ENCODE results near the gene AKR1B1.
A peak's percentile ranks its signal among the peaks of the same experiment; 100 is the strongest.

The AKR1B1 gene

DNA sequence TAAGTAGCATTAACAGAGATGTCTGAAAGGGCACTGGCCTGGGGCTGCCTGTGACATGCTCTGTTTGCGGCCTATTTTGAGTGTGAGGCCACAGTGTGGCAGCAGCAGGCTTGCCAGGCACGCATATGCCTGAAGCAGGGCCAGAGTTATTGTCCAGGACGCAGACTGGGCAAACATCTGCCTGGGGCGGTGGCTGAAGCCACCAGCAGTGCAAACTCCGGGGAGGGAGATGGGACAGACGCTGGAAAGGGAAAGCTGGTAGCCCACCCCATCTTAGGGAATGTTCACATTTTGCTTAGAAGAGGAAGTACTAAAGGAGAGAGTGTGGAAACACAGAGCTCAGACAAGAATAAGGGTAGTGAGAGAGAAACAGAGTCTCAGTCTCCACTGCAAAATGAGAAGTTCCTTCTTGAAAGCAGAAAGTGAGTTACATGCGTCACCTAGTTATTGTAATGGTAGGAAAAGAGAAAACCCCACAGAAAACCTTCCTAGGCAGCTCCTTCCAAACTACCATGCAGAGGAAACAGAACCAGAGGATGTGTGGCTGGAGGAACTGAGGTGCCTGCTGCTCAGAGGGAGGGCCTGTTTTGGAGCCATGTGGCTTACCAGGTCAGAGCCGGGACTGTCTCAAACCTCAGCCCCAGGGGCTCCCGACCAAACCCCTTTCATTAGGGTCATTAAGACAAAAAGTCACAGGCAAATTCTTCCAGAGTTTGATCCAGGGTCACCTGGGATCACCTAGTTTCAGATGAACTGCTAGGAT lies 14.5 kb downstream of the AKR1B1 start:
- no peak for DNase-seq (ENCODE audit: low read depth)

DNA sequence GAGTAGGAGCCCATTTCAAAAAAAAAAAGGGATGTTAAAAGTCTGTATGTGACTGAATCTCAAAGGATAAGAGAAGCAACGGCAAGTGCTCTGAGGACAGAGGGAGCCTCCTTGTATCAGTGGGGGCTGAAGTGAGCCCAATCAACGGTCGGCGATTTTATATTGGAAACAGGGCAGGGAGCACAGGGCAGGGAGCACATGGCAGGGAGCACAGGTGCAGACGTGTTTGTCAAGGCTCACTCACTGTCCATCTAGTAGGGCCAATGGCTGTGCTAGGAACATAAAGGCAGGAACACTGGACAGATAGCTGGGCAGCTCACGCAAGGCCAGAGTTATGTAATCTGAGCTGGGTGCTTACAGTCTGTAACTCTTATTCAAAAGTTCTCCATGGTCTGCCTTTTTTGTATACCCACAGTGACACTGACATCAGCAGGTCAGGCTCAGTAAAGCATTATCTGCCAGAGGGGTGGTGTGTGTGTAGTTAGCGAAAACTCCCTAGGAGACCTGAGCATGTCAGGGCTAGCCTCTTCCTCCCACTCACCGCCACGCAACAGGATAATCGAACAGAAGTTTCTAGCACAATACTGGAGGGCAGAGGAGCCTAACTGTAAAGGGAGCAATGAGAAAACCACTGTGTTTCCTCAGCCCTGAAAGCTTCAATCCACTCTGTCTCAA lies 15.4 kb downstream of the AKR1B1 start:
- no peak for DNase-seq (ENCODE audit: low read depth)

- no peak for DNase-seq (ENCODE audit: low read depth)
Observed at GRCh38 chr7:134442441-134443220, 16.3 kb downstream of the AKR1B1 start.

GRCh38 chr7:134441264-134441663 lies 17.6 kb downstream of the AKR1B1 start:
- no peak for DNase-seq (ENCODE audit: low read depth)

DNA sequence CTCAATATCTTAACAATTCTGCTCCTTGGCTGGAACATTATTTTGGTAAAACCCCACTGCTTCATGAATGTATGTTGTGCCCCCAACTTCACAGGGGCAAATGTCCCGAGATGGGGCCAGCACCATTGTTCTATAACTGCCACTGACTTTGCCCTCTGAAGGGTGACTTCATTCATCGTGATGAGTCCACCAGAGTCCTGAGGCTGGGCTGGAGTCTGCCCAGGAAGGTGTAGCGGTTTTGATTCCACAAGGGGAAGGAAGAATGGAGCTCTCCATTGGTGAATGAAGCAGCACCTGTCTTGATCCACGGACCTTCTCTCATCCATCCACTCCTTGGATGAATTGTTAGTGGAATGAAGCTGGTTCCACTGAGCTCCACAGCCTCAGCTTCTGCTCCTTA lies 18.4 kb downstream of the AKR1B1 start:
- DNase-seq (ENCODE audit: low read depth): no peak

DNA sequence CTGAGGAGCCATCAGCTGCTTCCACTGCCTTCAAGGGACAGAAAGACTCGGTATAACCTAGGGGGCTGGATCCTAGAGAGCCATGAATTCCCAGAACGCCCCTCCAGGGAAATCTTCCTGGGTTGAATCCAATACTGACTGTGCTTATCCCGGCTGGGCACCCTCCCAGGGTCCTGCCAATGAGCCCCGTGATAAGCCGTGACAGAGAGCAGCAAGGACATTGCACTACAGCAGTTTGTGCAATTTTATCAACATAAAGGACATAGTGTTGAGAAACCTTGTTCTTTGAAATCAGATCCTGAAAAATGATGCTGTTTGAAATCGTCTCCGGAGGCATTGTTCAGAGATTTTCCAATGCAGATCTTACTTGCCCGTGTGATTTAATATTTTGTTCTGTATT lies 18.8 kb downstream of the AKR1B1 start:
- no peak for DNase-seq (ENCODE audit: low read depth)

GRCh38 chr7:134438946-134439345 lies 20.0 kb downstream of the AKR1B1 start:
- DNase-seq (ENCODE audit: low read depth): no peak

GRCh38 chr7:134435161-134435920 lies 23.6 kb downstream of the AKR1B1 start:
- DNase-seq (ENCODE audit: low read depth): no peak

DNA sequence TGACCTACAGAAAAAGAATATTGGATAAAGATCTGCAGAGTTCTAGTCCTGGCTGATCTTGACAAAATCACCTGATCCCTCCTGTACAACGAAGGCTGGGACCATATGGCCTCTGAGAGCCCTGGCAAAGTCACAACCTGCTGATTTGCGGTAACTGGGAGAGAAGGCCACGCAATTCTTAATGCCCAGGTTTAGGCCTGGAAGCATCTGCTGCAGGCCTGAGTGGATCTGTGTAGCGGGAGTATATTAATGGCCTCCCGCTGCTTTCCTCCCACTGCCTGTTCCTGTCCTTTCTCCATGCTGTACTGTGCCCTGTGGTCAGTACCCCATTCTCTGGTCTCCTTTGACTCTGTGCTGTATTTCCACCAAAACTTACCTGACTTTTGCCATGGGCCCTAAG lies 24.2 kb downstream of the AKR1B1 start:
- no peak for DNase-seq (ENCODE audit: low read depth)

- DNase-seq (ENCODE audit: low read depth): no peak
Observed at GRCh38 chr7:134433430-134433829, 25.5 kb downstream of the AKR1B1 start.

- peak; percentile 40 for DNase-seq (ENCODE audit: low read depth)
Observed at GRCh38 chr7:134432296-134433152, 26.4 kb downstream of the AKR1B1 start.

DNA sequence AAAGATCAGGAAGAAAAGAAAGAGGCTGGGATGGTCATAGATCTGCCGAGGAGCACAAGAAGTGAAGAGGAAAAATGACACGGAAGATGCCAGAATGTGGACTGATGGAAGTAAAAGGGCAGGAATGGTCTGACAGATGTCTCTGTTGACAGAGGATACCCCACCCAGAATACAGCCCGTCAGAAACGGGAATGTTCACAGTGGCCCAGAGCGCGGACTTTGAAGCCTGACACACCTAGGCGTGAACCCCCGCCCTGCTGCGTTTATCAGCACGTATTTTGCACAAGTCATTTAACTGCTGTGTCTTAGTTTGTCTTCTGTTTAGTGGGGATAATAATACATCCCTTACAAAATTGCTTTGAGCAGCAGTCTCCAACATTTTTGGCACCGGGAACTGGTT lies 27.1 kb downstream of the AKR1B1 start:
- no peak for DNase-seq (ENCODE audit: low read depth)

GRCh38 chr7:134429481-134429880 lies 29.4 kb downstream of the AKR1B1 start:
- no peak for DNase-seq (ENCODE audit: low read depth)

DNA sequence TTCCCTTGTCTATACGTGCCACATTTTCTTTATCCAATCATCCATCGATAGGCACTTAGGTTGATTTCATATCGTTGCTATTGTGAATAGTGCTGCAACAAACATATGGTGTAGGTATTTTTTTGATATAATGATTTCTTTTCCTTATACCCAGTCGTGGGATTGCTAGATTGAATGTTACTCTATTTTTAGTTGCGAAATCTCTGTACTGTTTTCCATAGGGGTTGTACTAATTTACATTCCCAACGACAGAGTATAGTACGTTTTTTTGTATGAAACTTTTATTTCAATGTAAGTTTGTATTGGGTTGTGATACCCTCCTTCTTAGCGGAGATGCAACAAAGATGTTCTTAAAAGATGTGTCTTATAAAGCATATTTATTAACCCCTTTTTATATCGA lies 30.0 kb downstream of the AKR1B1 start:
- DNase-seq (ENCODE audit: low read depth): no peak

- DNase-seq (ENCODE audit: low read depth): no peak
Observed at GRCh38 chr7:134427896-134428295, 31.0 kb downstream of the AKR1B1 start.

- DNase-seq (ENCODE audit: low read depth): no peak
Observed at GRCh38 chr7:134425777-134426176, 33.1 kb downstream of the AKR1B1 start.

DNA sequence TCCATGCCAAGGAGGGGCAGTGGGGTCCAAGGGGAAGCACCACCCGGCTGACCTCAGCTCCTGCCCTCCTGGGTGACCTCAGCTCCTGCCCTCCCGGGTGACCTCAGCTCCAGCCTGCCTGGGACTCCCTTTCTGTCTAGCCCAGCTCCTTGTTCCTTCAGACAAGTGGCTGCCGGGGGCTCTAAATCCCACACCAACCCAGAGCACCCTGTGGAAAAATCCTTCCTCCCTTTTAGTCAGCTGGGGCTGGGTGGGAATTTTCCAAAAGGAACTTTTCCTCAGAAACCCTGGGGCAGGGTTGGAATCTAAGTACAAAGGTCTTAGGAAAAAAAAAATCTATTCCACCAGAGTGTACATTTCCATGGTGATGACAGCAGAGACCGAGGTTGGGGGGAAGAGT lies 36.3 kb downstream of the AKR1B1 start:
- DNase-seq (ENCODE audit: low read depth): no peak

DNA sequence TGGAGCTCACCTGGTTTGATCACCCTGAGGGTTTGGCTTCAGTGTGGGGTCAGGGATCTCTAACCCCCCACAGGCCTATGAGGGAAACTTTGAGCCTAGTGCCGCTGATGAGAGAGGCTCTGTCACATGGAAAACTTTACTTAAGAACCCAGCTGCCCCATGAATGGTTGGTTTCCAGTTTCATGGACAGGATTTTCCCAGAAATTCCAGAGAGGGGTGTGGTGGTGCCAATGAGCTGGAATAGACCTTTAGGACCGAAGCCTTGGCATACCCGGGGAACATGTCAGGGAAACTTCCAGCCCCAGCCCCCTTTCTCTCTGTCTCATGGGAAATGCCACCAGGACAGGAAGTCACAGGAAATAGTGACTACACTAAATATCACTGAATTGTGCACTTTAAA lies 36.9 kb downstream of the AKR1B1 start:
- no peak for DNase-seq (ENCODE audit: low read depth)

DNA sequence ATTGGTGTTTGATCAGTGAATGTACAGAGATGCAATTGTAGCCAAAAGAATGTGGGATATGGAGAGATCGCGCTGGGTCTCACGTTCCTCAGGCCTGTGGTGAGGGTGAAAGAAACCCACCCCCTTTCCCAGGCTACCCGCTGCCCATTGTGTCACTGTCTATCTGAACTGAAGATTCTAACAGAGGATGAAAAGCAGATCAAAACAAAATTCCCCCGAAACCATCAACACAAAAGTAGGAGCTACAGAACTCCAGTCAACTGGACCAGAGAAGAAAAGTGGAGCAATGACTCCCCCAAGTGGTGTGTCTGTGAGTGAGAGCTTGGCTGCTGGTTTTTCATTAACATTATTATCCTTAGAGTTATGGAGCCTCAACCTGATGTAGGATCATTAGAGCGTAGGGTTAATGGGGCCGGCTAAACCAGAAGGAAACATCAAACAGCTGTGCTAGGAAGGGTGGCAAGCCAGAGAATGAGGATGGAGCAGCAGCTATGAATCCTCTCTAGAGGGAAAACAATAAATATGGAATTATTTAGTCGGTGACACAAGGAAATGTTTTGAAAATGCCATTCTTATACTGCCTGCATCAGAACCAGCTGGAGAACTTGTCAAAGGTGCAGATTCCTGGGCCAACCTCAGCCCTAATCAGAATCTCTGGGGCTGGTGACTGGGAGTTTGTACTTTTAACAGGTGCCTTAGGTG lies 38.3 kb downstream of the AKR1B1 start:
- DNase-seq (ENCODE audit: low read depth): no peak

DNA sequence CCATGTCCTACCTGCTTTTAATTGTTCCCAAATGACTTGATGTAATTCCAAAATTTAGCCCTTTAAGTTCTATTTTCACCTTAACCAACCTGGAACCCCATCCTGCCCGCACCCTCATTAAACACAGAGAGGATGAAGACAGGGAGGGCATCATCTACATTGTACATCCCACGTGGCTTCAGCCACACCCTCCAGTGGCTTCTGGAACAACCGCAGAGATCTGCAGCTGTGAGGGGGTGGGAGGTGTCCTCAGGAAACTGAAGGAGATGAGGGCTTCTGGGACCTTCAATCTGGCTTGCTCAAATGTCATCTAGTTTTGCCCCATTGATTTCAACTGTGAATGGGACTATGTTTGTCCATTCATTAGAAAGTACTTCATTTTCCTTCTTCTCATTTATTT lies 39.0 kb downstream of the AKR1B1 start:
- DNase-seq (ENCODE audit: low read depth): no peak

DNA sequence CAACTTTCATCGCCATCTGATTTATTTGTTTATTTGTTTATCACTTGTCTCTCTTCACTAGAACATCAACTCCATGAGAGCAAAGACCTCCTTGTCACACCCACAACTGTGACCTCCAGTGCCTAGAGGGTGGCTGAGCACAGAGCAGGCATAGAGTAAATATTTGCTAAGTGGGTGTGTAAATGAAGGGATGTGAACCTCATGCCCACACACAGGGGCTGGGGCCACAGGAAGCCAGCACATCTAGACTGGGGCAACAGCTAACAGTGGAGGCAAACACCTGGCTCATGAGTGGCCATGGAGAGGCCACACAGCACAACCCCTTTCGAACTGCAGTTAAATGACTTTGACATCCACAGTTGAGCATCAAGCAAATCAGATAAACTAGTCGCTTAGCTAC lies 39.8 kb downstream of the AKR1B1 start:
- no peak for DNase-seq (ENCODE audit: low read depth)
